Endothelial cell of umbilical vein (primary cell): Measurements from ENCODE around the gene OR8B12.

Source experiments
- CTCF ChIP-seq, 2 donors: IDR thresholded peaks; 1 replicate in 1 of 2; 2 replicates in 1 of 2; pipeline ENCODE4 v1.5.1; 2011; ENCODE audit warnings: low read length in 2 of 2, mild to moderate bottlenecking in 2 of 2, moderate library complexity in 2 of 2, control low read depth in 1 of 2, inconsistent platforms in 1 of 2, low read depth in 1 of 2; ENCODE audit not compliant: insufficient read depth in 1 of 2; ENCODE audit errors: extremely low read depth in 1 of 2
- EZH2 ChIP-seq: IDR thresholded peaks from 2 replicates; pipeline ENCODE4 v1.6.1; 2012; ENCODE audit warnings: borderline replicate concordance, low read depth, mild to moderate bottlenecking, moderate library complexity, low read length, inconsistent platforms; ENCODE audit not compliant: severe bottlenecking
- FOS ChIP-seq: IDR thresholded peaks from 2 replicates; pipeline ENCODE4 v1.6.1; 2011; ENCODE audit warnings: mild to moderate bottlenecking, low read length, moderate library complexity, borderline replicate concordance; ENCODE audit not compliant: insufficient read depth
- GATA2 ChIP-seq: IDR thresholded peaks from 2 replicates; pipeline ENCODE4 v1.7.0; 2011; ENCODE audit warnings: low read depth, mild to moderate bottlenecking, moderate library complexity, mixed read lengths, low read length; ENCODE audit not compliant: insufficient read length, insufficient read depth
- JUN ChIP-seq: IDR thresholded peaks from 2 replicates; pipeline ENCODE4 v1.6.1; 2011; ENCODE audit warnings: borderline replicate concordance, low read depth; ENCODE audit not compliant: insufficient read length, insufficient read depth
- MAX ChIP-seq: IDR thresholded peaks from 2 replicates; pipeline ENCODE4 v1.6.1; 2011; ENCODE audit not compliant: insufficient read depth, insufficient read length
- MYC ChIP-seq: IDR thresholded peaks from one replicate; pipeline ENCODE4 v1.6.1; 2011; ENCODE audit warnings: mild to moderate bottlenecking, low read depth, low read length
- POLR2A ChIP-seq: IDR thresholded peaks from 2 replicates; pipeline ENCODE4 v1.6.1; 2012; ENCODE audit warnings: low read depth, mild to moderate bottlenecking, control low read depth, low read length
- POLR2AphosphoS5 ChIP-seq: IDR thresholded peaks from 2 replicates; pipeline ENCODE4 v1.6.1; 2012; ENCODE audit warnings: low read depth, mild to moderate bottlenecking, control low read depth, low read length, moderate library complexity; ENCODE audit not compliant: insufficient read depth

DNA sequence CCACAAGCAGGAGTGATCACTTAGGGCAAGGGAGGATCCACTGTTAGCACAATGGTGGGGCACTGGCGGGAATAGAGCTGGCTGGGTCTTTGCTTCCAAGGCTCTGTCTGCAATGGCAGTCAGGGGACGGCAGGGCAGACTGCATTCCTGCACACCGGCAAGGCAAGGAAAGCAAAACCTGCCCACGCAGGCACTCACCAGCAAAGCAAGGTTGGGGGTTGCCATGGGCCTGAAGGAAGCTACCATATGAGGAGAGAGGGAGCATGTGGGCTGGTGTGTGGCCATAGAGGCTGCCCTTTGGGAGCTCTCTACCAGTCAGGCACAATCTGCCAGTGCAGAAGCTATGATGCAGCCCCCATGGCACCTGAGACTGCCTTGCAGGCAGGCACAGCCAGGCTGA, 33.2 kb downstream of the OR8B12 start:
- TF ChIP-seq POLR2A (no peak), CTCF (IDR thresholded peaks at IDR 0.05; ENCODE audit: extremely low read depth in 1 of 2, insufficient read depth in 1 of 2, low read depth in 1 of 2, low read length in 2 of 2) (no peak), EZH2 (no peak), POLR2AphosphoS5 (no peak), MYC (no peak), MAX (no peak), GATA2 (no peak), JUN (no peak), FOS (no peak)
